ENCODE measurements around the gene VWCE. TPM values are rescaled to one million over a fixed set of nuclear protein-coding genes. Genes with fewer than 3 reads are reported as not detected.
A peak's percentile ranks its signal among the peaks of the same experiment; 100 is the strongest.

Gene VWCE
- 1 to 10 TPM in 1 of 2 experiments, under 1 TPM in 1; 0.98 to 1.7 TPM for total RNA-seq

- Mint-ChIP-seq H3K9me3 (no peaks in the 10 kb centered on the region), H3K27me3 (peaks cover 13% of the 10 kb centered on the region), H3K4me3 (peak within 1 kb of the TSS; percentile 70), H3K27ac (peak within 1 kb of the TSS; percentile 37), H3K4me1 (peaks cover 36% of the 10 kb centered on the region), H3K36me3 (ENCODE audit: low read depth) (peaks cover 16% of the 10 kb centered on the region)
- peak; percentile 76 for DNase-seq
- CTCF ChIA-PET = interaction anchor here (0.7 to 5.3 kb wide), 11 partner anchors 15 to 464 kb away, joined by 3 to 33 read pairs (median 3); no protein-coding TSS in a partner anchor
- POLR2A ChIA-PET = interaction anchor here (0.9 to 2.2 kb wide), 9 partner anchors 13 to 324 kb away, joined by 3 to 9 read pairs (median 5); partner anchors contain the start of genes CD6, CYB561A3, DDB1 and TKFC
Observed at GRCh38 chr11:61294717-61295595, at the start of gene VWCE. Gene VWCE (minus strand): TSS chr11:61295316. CDS start chr11:61295037, 279 bp downstream.

GRCh38 chr11:61343792-61344745, 49.0 kb upstream of the VWCE start:
- CTCF ChIA-PET = no interaction called here
- DNase-seq = no peak
- Mint-ChIP-seq H3K27ac (no peak overlapping the region), H3K27me3 (no peaks in the 10 kb centered on the region), H3K36me3 (ENCODE audit: low read depth) (peaks cover 2% of the 10 kb centered on the region), H3K4me1 (peaks cover 2% of the 10 kb centered on the region), H3K9me3 (no peaks in the 10 kb centered on the region), H3K4me3 (no peak overlapping the region)
- POLR2A ChIA-PET = no interaction called here

- Mint-ChIP-seq H3K4me3 (no peak overlapping the region), H3K27me3 (no peaks in the 10 kb centered on the region), H3K36me3 (ENCODE audit: low read depth) (no peaks in the 10 kb centered on the region), H3K9me3 (no peaks in the 10 kb centered on the region), H3K27ac (no peak overlapping the region), H3K4me1 (peaks cover 2% of the 10 kb centered on the region)
- POLR2A ChIA-PET = interaction anchor here (0.9 to 1.2 kb wide), 2 partner anchors 9 to 19 kb away, joined by 6 read pairs; partner anchors contain the start of genes CYB561A3, TKFC and TMEM138
- DNase-seq = no peak
- CTCF ChIA-PET = interaction anchor here (0.8 to 3.6 kb wide), 2 partner anchors 43 to 48 kb away, joined by 3 to 13 read pairs; no protein-coding TSS in a partner anchor
Observed at GRCh38 chr11:61342207-61342803, 47.2 kb upstream of the VWCE start.

GRCh38 chr11:61341706-61342105, 46.6 kb upstream of the VWCE start:
- no peak for DNase-seq
- H3K27ac Mint-ChIP-seq = no peak overlapping the region
- H3K4me1 Mint-ChIP-seq = peaks cover 6% of the 10 kb centered on the region
- no peaks in the 10 kb centered on the region for H3K27me3 Mint-ChIP-seq
- ChIA-PET POLR2A (interaction anchor here (0.9 to 1.2 kb wide), 2 partner anchors 8 to 20 kb away, joined by 6 read pairs; partner anchors contain the start of genes CYB561A3, TKFC and TMEM138), CTCF (interaction anchor here (0.8 to 3.6 kb wide), 2 partner anchors 44 to 49 kb away, joined by 3 to 13 read pairs; no protein-coding TSS in a partner anchor)
- no peak overlapping the region for H3K4me3 Mint-ChIP-seq
- H3K36me3 Mint-ChIP-seq (ENCODE audit: low read depth) = no peaks in the 10 kb centered on the region
- no peaks in the 10 kb centered on the region for H3K9me3 Mint-ChIP-seq

- Mint-ChIP-seq H3K27me3 (no peaks in the 10 kb centered on the region), H3K27ac (no peak overlapping the region), H3K9me3 (no peaks in the 10 kb centered on the region), H3K36me3 (ENCODE audit: low read depth) (no peaks in the 10 kb centered on the region), H3K4me3 (no peak overlapping the region), H3K4me1 (peaks cover 13% of the 10 kb centered on the region)
- no peak for DNase-seq
- ChIA-PET CTCF (interaction anchor here (3.6 kb wide), 1 partner anchor 45 kb away, joined by 13 read pairs; no protein-coding TSS in a partner anchor), POLR2A (interaction anchor here (1.2 kb wide), 1 partner anchor 7 kb away, joined by 6 read pairs; the partner anchor contains the start of gene TKFC)
Observed at GRCh38 chr11:61340979-61341378, 45.9 kb upstream of the VWCE start.

- no peak overlapping the region for H3K4me3 Mint-ChIP-seq
- H3K27me3 Mint-ChIP-seq = no peaks in the 10 kb centered on the region
- H3K27ac Mint-ChIP-seq = no peak overlapping the region
- no peak for DNase-seq
- H3K9me3 Mint-ChIP-seq = no peaks in the 10 kb centered on the region
- POLR2A ChIA-PET = no interaction called here
- H3K4me1 Mint-ChIP-seq = peaks cover 24% of the 10 kb centered on the region
- H3K36me3 Mint-ChIP-seq (ENCODE audit: low read depth) = no peaks in the 10 kb centered on the region
- CTCF ChIA-PET = interaction anchor here (1.4 to 3.6 kb wide), 2 partner anchors 9 to 46 kb away, joined by 8 to 13 read pairs; no protein-coding TSS in a partner anchor
Observed at GRCh38 chr11:61339490-61339878, 44.4 kb upstream of the VWCE start.

GRCh38 chr11:61338783-61339489, 43.8 kb upstream of the VWCE start:
- ChIA-PET CTCF (interaction anchor here (1.4 to 6.5 kb wide), 3 partner anchors 10 to 47 kb away, joined by 8 to 289 read pairs (median 13); no protein-coding TSS in a partner anchor), POLR2A (no interaction called here)
- no peak overlapping the region for H3K27ac Mint-ChIP-seq
- no peak overlapping the region for H3K4me3 Mint-ChIP-seq
- H3K27me3 Mint-ChIP-seq = no peaks in the 10 kb centered on the region
- no peak for DNase-seq
- no peaks in the 10 kb centered on the region for H3K9me3 Mint-ChIP-seq
- peaks cover 30% of the 10 kb centered on the region for H3K4me1 Mint-ChIP-seq
- H3K36me3 Mint-ChIP-seq (ENCODE audit: low read depth) = no peaks in the 10 kb centered on the region

- POLR2A ChIA-PET = no interaction called here
- Mint-ChIP-seq H3K36me3 (ENCODE audit: low read depth) (peaks cover 4% of the 10 kb centered on the region), H3K4me3 (no peak overlapping the region), H3K9me3 (no peaks in the 10 kb centered on the region), H3K27ac (no peak overlapping the region), H3K27me3 (no peaks in the 10 kb centered on the region), H3K4me1 (peaks cover 38% of the 10 kb centered on the region)
- CTCF ChIA-PET = interaction anchor here (1.4 to 6.5 kb wide), 3 partner anchors 11 to 109 kb away, joined by 8 to 289 read pairs (median 22); no protein-coding TSS in a partner anchor
- DNase-seq = no peak
Observed at GRCh38 chr11:61337706-61338470, 42.8 kb upstream of the VWCE start.

- peak; percentile 88 for DNase-seq
- Mint-ChIP-seq H3K9me3 (no peaks in the 10 kb centered on the region), H3K27me3 (no peaks in the 10 kb centered on the region), H3K36me3 (ENCODE audit: low read depth) (peaks cover 17% of the 10 kb centered on the region), H3K4me1 (peaks cover 49% of the 10 kb centered on the region), H3K27ac (peak overlapping the region; percentile 85), H3K4me3 (no peak overlapping the region)
- ChIA-PET POLR2A (interaction anchor here (0.6 to 4.7 kb wide), 17 partner anchors 9 to 178 kb away, joined by 3 to 118 read pairs (median 4); partner anchors contain the start of genes CPSF7, CYB561A3, SDHAF2 and TMEM138), CTCF (interaction anchor here (0.7 to 6.5 kb wide), 36 partner anchors 9 to 772 kb away, joined by 3 to 289 read pairs (median 5); partner anchors contain the start of genes CPSF7, CYB561A3, SDHAF2 and TMEM109)
Observed at GRCh38 chr11:61336171-61336935, 41.2 kb upstream of the VWCE start.

- Mint-ChIP-seq H3K4me1 (peaks cover 59% of the 10 kb centered on the region), H3K9me3 (no peaks in the 10 kb centered on the region), H3K27me3 (no peaks in the 10 kb centered on the region), H3K36me3 (ENCODE audit: low read depth) (peaks cover 24% of the 10 kb centered on the region), H3K27ac (peak overlapping the region; percentile 85), H3K4me3 (no peak overlapping the region)
- DNase-seq = no peak
- ChIA-PET CTCF (interaction anchor here (0.6 to 6.5 kb wide), 20 partner anchors 8 to 138 kb away, joined by 3 to 289 read pairs (median 10); partner anchors contain the start of genes CPSF7, CYB561A3, SDHAF2 and TMEM138), POLR2A (interaction anchor here (0.6 to 4.7 kb wide), 8 partner anchors 27 to 185 kb away, joined by 3 to 118 read pairs (median 10); partner anchors contain the start of genes CPSF7, CYB561A3, SDHAF2 and TMEM138)
Observed at GRCh38 chr11:61335355-61335710, 40.2 kb upstream of the VWCE start.
